Measurements from ENCODE around the gene STARD13.

The STARD13 gene

GRCh38 chr13:33206425-33206824 is 79.1 kb downstream of the STARD13 start:
- in situ Hi-C loops (cut with MboI; ENCODE audit: low sequenced_read_pairs) = no loop called here

GRCh38 chr13:33205804-33206221 is 79.7 kb downstream of the STARD13 start:
- in situ Hi-C loops (cut with MboI; ENCODE audit: low sequenced_read_pairs) = no loop called here

- in situ Hi-C loops (cut with MboI; ENCODE audit: low sequenced_read_pairs) = no loop called here
Observed at GRCh38 chr13:33205224-33205623, 80.3 kb downstream of the STARD13 start.

- in situ Hi-C loops (cut with MboI; ENCODE audit: low sequenced_read_pairs) = no loop called here
Observed at GRCh38 chr13:33204130-33204927, 81.2 kb downstream of the STARD13 start.

GRCh38 chr13:33202644-33203169 is 82.8 kb downstream of the STARD13 start:
- in situ Hi-C loops (cut with MboI; ENCODE audit: low sequenced_read_pairs) = no loop called here

GRCh38 chr13:33201659-33202058 is 83.9 kb downstream of the STARD13 start:
- in situ Hi-C loops (cut with MboI; ENCODE audit: low sequenced_read_pairs) = no loop called here

GRCh38 chr13:33199289-33199850 is 86.2 kb downstream of the STARD13 start:
- in situ Hi-C loops (cut with MboI; ENCODE audit: low sequenced_read_pairs) = no loop called here

GRCh38 chr13:33197541-33197971 is 88.0 kb downstream of the STARD13 start:
- in situ Hi-C loops (cut with MboI; ENCODE audit: low sequenced_read_pairs) = no loop called here

- in situ Hi-C loops (cut with MboI; ENCODE audit: low sequenced_read_pairs) = no loop called here
Observed at GRCh38 chr13:33196767-33197166, 88.8 kb downstream of the STARD13 start.

GRCh38 chr13:33195693-33196464 is 89.7 kb downstream of the STARD13 start:
- in situ Hi-C loops (cut with MboI; ENCODE audit: low sequenced_read_pairs) = no loop called here

- in situ Hi-C loops (cut with MboI; ENCODE audit: low sequenced_read_pairs) = no loop called here
Observed at GRCh38 chr13:33194820-33195692, 90.5 kb downstream of the STARD13 start.

GRCh38 chr13:33193428-33193974 is 92.1 kb downstream of the STARD13 start:
- in situ Hi-C loops (cut with MboI; ENCODE audit: low sequenced_read_pairs) = no loop called here

GRCh38 chr13:33191425-33192210 is 93.9 kb downstream of the STARD13 start:
- in situ Hi-C loops (cut with MboI; ENCODE audit: low sequenced_read_pairs) = no loop called here

GRCh38 chr13:33189470-33189869 is 96.1 kb downstream of the STARD13 start:
- in situ Hi-C loops (cut with MboI; ENCODE audit: low sequenced_read_pairs) = no loop called here

GRCh38 chr13:33188093-33188882 is 97.3 kb downstream of the STARD13 start:
- in situ Hi-C loops (cut with MboI; ENCODE audit: low sequenced_read_pairs) = no loop called here

- in situ Hi-C loops (cut with MboI; ENCODE audit: low sequenced_read_pairs) = no loop called here
Observed at GRCh38 chr13:33186861-33187291, 98.7 kb downstream of the STARD13 start.

GRCh38 chr13:33185853-33186252 is 99.7 kb downstream of the STARD13 start:
- in situ Hi-C loops (cut with MboI; ENCODE audit: low sequenced_read_pairs) = no loop called here

- in situ Hi-C loops (cut with MboI; ENCODE audit: low sequenced_read_pairs) = no loop called here
Observed at GRCh38 chr13:33184530-33184929, 101.0 kb downstream of the STARD13 start.

GRCh38 chr13:33184112-33184490 is 101.5 kb downstream of the STARD13 start:
- in situ Hi-C loops (cut with MboI; ENCODE audit: low sequenced_read_pairs) = no loop called here
